ENCODE results near the gene OR52N5. TPM values are rescaled to one million over a fixed set of nuclear protein-coding genes. Genes with fewer than 3 reads are reported as not detected.

OR52N5 gene
- total RNA-seq, 5 donors from 2014 or later (not counting 1 experiment from before 2014, with no cell fraction given), result not detected

DNA sequence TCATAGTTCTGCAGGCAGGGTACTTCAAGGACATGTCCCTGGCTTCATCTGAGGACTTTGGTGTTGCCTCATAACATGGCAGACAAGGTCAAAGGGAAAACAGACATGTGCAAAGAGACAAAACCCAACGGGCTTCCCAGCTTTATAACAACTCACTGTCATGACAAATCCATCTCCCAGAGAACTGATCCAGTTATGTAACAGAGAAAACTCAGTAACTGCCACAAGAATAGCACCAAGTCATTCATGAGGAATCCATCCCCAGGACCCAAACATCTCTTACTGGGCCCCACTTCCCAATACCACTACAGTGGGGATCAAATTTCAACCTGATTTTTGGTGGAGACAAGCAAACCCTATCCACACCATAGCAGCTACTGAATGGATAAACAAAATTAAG is 16.1 kb downstream of the OR52N5 start:
- Mint-ChIP-seq H3K4me3 (no peak overlapping the region), H3K27ac (no peak overlapping the region), H3K9me3 (no peaks in the 10 kb centered on the region), H3K27me3 (peaks cover 0 to 7% of the 10 kb centered on the region in 2 donors), H3K4me1 (no peaks in the 10 kb centered on the region), H3K36me3 (no peaks in the 10 kb centered on the region)
- POLR2A ChIA-PET, result no interaction called here
- CTCF ChIA-PET, result no interaction called here
- Histone ChIP-seq H3K27me3 (replicated peaks in 1 of 2; ENCODE audit: control insufficient read depth in 2 of 2, extremely low read depth in 1 of 2, insufficient read depth in 2 of 2, low read length in 1 of 2) (no peaks in the 10 kb centered on the region), H3K27ac (ENCODE audit: low read length) (no peak overlapping the region), H3K9me3 (no peaks in the 10 kb centered on the region), H3K36me3 (ENCODE audit: control insufficient read depth in 2 of 2, extremely low read depth in 1 of 2, insufficient read depth in 1 of 2, low read length in 1 of 2) (no peaks in the 10 kb centered on the region), H3K4me3 (ENCODE audit: control insufficient read depth in 1 of 2, extremely low read depth in 1 of 2, low read length in 1 of 2) (no peak overlapping the region), H3K4me1 (ENCODE audit: control insufficient read depth in 1 of 2, extremely low read depth in 1 of 2, insufficient read depth in 2 of 2, low read length in 2 of 2) (no peaks in the 10 kb centered on the region)
- ATAC-seq (replicated peaks in 1 of 4) (no peak), DNase-seq (no peak)
- WGBS (ENCODE audit: insufficient coverage), result 43% methylated on average over 1 of the region's 1 CpG

GRCh38 chr11:5753943-5754342 is 29.2 kb downstream of the OR52N5 start, which contains the start of gene OR52N4:
Gene OR52N4 (plus strand): TSS chr11:5754243. CDS start chr11:5754741, 498 bp downstream.
- H3K36me3 Mint-ChIP-seq, result no peaks in the 10 kb centered on the region
- H3K4me1 Mint-ChIP-seq, result no peaks in the 10 kb centered on the region
- H3K27me3 ChIP-seq (replicated peaks in 1 of 2; ENCODE audit: control insufficient read depth in 2 of 2, extremely low read depth in 1 of 2, insufficient read depth in 2 of 2, low read length in 1 of 2), result no peaks in the 10 kb centered on the region
- H3K4me1 ChIP-seq (ENCODE audit: control insufficient read depth in 1 of 2, extremely low read depth in 1 of 2, insufficient read depth in 2 of 2, low read length in 2 of 2), result no peaks in the 10 kb centered on the region
- H3K36me3 ChIP-seq (ENCODE audit: control insufficient read depth in 2 of 2, extremely low read depth in 1 of 2, insufficient read depth in 1 of 2, low read length in 1 of 2), result no peaks in the 10 kb centered on the region
- no peaks in the 10 kb centered on the region for H3K9me3 Mint-ChIP-seq
- peaks cover 0 to 3% of the 10 kb centered on the region in 2 donors for H3K27me3 Mint-ChIP-seq
- ChIA-PET CTCF (no interaction called here), POLR2A (no interaction called here)
- no CpG with 5 or more reads among the region's 1 CpG for WGBS (ENCODE audit: insufficient coverage)
- no peak within 1 kb of the TSS for H3K27ac ChIP-seq (ENCODE audit: low read length)
- no peak within 1 kb of the TSS for H3K4me3 ChIP-seq (ENCODE audit: control insufficient read depth in 1 of 2, extremely low read depth in 1 of 2, low read length in 1 of 2)
- DNase-seq (no peak), ATAC-seq (replicated peaks in 1 of 4) (no peak)
- no peaks in the 10 kb centered on the region for H3K9me3 ChIP-seq
- H3K27ac Mint-ChIP-seq, result no peak within 1 kb of the TSS
- no peak within 1 kb of the TSS for H3K4me3 Mint-ChIP-seq

DNA sequence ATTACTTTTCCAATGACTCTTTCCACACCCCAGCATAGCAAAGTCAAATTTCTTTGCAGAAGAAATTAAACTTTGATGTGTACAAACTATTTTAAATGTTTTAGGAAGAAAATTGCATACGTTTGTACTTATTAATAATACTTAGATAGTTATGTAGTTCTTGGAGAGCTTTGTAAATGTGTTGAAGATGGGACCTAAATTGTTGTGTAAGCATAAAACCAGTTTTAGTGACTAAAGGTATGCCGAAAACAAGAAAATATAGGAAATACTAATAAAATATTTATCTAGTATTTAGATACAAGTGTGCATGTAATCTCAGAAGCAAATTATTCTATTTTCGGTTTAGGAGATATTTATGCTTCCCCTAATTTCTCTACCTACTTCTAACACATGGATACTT is 33.3 kb downstream of the OR52N5 start:
- DNase-seq (no peak), ATAC-seq (replicated peaks in 1 of 4) (no peak)
- Histone ChIP-seq H3K4me3 (ENCODE audit: control insufficient read depth in 1 of 2, extremely low read depth in 1 of 2, low read length in 1 of 2) (no peak overlapping the region), H3K4me1 (ENCODE audit: control insufficient read depth in 1 of 2, extremely low read depth in 1 of 2, insufficient read depth in 2 of 2, low read length in 2 of 2) (no peaks in the 10 kb centered on the region), H3K9me3 (no peaks in the 10 kb centered on the region), H3K36me3 (ENCODE audit: control insufficient read depth in 2 of 2, extremely low read depth in 1 of 2, insufficient read depth in 1 of 2, low read length in 1 of 2) (no peaks in the 10 kb centered on the region), H3K27me3 (replicated peaks in 1 of 2; ENCODE audit: control insufficient read depth in 2 of 2, extremely low read depth in 1 of 2, insufficient read depth in 2 of 2, low read length in 1 of 2) (no peaks in the 10 kb centered on the region), H3K27ac (ENCODE audit: low read length) (no peak overlapping the region)
- peaks cover 0 to 2% (median 0%) of the 10 kb centered on the region in 3 donors for H3K9me3 Mint-ChIP-seq
- no peaks in the 10 kb centered on the region for H3K4me1 Mint-ChIP-seq
- no peaks in the 10 kb centered on the region for H3K27me3 Mint-ChIP-seq
- H3K27ac Mint-ChIP-seq, result no peak overlapping the region
- no peaks in the 10 kb centered on the region for H3K36me3 Mint-ChIP-seq
- ChIA-PET POLR2A (no interaction called here), CTCF (no interaction called here)
- H3K4me3 Mint-ChIP-seq, result no peak overlapping the region
- WGBS (ENCODE audit: insufficient coverage), result no CpG with 5 or more reads among the region's 3 CpGs

GRCh38 chr11:5746614-5747013 is 36.5 kb downstream of the OR52N5 start:
- DNase-seq (no peak), ATAC-seq (replicated peaks in 1 of 4) (no peak)
- H3K36me3 ChIP-seq (ENCODE audit: control insufficient read depth in 2 of 2, extremely low read depth in 1 of 2, insufficient read depth in 1 of 2, low read length in 1 of 2), result no peaks in the 10 kb centered on the region
- Mint-ChIP-seq H3K9me3 (peaks cover 13 to 26% (median 24%) of the 10 kb centered on the region in 3 donors), H3K27ac (no peak overlapping the region), H3K4me1 (no peaks in the 10 kb centered on the region), H3K4me3 (no peak overlapping the region), H3K36me3 (peaks cover 15% of the 10 kb centered on the region), H3K27me3 (peaks cover 2 to 8% of the 10 kb centered on the region in 2 donors)
- H3K4me1 ChIP-seq (ENCODE audit: control insufficient read depth in 1 of 2, extremely low read depth in 1 of 2, insufficient read depth in 2 of 2, low read length in 2 of 2), result no peaks in the 10 kb centered on the region
- ChIA-PET POLR2A (no interaction called here), CTCF (no interaction called here)
- H3K9me3 ChIP-seq, result no peaks in the 10 kb centered on the region
- H3K4me3 ChIP-seq (ENCODE audit: control insufficient read depth in 1 of 2, extremely low read depth in 1 of 2, low read length in 1 of 2), result no peak overlapping the region
- no peak overlapping the region for H3K27ac ChIP-seq (ENCODE audit: low read length)
- WGBS (ENCODE audit: insufficient coverage), result no CpG with 5 or more reads among the region's 3 CpGs
- H3K27me3 ChIP-seq (replicated peaks in 1 of 2; ENCODE audit: control insufficient read depth in 2 of 2, extremely low read depth in 1 of 2, insufficient read depth in 2 of 2, low read length in 1 of 2), result no peaks in the 10 kb centered on the region

DNA sequence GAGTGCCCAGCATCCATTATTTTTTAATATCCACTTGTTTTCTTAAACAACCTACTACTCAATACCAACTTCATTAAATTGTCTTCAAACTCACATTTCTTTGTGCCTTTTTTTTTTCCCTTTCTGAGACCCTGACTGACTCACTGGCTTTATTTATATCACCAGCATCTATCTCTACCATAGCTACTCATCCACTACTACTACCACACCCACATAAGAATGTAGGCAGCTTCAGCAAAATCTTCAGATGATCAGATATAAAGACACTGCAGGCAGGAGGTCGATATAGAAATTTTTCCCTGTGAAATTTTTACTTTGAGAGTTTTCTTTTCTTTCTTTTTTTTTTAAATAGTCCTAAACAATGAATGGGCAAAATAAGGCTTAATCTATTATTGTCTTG is 44.7 kb downstream of the OR52N5 start:
- POLR2A ChIA-PET, result no interaction called here
- H3K4me1 ChIP-seq (ENCODE audit: control insufficient read depth in 1 of 2, extremely low read depth in 1 of 2, insufficient read depth in 2 of 2, low read length in 2 of 2), result no peaks in the 10 kb centered on the region
- Mint-ChIP-seq H3K27ac (no peak overlapping the region), H3K9me3 (peaks cover 26 to 33% (median 31%) of the 10 kb centered on the region in 3 donors), H3K27me3 (peaks cover 12 to 16% of the 10 kb centered on the region in 2 donors), H3K36me3 (peaks cover 48% of the 10 kb centered on the region), H3K4me3 (no peak overlapping the region), H3K4me1 (no peaks in the 10 kb centered on the region)
- H3K36me3 ChIP-seq (ENCODE audit: control insufficient read depth in 2 of 2, extremely low read depth in 1 of 2, insufficient read depth in 1 of 2, low read length in 1 of 2), result no peaks in the 10 kb centered on the region
- ATAC-seq (replicated peaks in 1 of 4), result no peak
- WGBS (ENCODE audit: insufficient coverage), result no CpG with 5 or more reads among the region's 1 CpG
- H3K27me3 ChIP-seq (replicated peaks in 1 of 2; ENCODE audit: control insufficient read depth in 2 of 2, extremely low read depth in 1 of 2, insufficient read depth in 2 of 2, low read length in 1 of 2), result no peaks in the 10 kb centered on the region
- DNase-seq, result no peak
- H3K27ac ChIP-seq (ENCODE audit: low read length), result no peak overlapping the region
- no peaks in the 10 kb centered on the region for H3K9me3 ChIP-seq
- H3K4me3 ChIP-seq (ENCODE audit: control insufficient read depth in 1 of 2, extremely low read depth in 1 of 2, low read length in 1 of 2), result no peak overlapping the region
- CTCF ChIA-PET, result interaction anchor here in 1 of 2 donors (0.7 kb wide), 1 partner anchor 59 kb away, joined by 3 read pairs; no protein-coding TSS in a partner anchor

DNA sequence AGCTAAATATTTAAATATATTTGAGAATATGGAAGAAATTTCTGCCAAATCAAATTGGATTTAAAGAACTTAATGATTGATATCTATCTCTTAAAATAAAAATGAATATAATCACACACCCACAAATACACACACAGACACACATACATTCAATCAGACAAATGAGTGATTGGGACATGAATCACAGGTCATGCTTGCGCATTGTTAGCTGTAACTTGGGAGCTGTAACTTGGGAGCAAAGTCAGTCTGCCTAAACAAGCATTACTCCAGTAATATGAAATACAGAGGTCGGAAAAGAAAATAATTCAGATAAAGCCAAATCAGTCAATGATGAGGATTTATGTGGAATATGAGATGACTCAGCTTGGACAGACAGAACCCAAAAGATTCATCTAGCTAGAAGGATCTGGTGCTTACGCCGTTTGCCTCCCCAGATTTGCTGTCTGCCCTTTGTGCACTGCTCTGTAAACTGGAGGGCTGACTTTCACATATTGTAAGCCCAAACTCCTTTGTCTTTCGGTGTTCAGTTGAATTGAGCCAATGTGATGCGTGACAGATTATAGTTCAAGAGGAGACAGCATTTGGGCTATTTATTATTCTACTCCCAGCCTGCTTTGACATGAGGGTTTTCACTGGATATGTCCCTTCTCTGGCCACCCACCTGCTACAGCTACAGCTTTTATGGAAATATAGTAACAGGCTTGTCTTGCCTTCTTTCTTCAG is 45.3 kb downstream of the OR52N5 start:
- WGBS (ENCODE audit: insufficient coverage), result no CpG with 5 or more reads among the region's 6 CpGs
- Histone ChIP-seq H3K27me3 (replicated peaks in 1 of 2; ENCODE audit: control insufficient read depth in 2 of 2, extremely low read depth in 1 of 2, insufficient read depth in 2 of 2, low read length in 1 of 2) (no peaks in the 10 kb centered on the region), H3K4me3 (ENCODE audit: control insufficient read depth in 1 of 2, extremely low read depth in 1 of 2, low read length in 1 of 2) (no peak overlapping the region), H3K27ac (ENCODE audit: low read length) (no peak overlapping the region), H3K4me1 (ENCODE audit: control insufficient read depth in 1 of 2, extremely low read depth in 1 of 2, insufficient read depth in 2 of 2, low read length in 2 of 2) (no peaks in the 10 kb centered on the region), H3K36me3 (ENCODE audit: control insufficient read depth in 2 of 2, extremely low read depth in 1 of 2, insufficient read depth in 1 of 2, low read length in 1 of 2) (no peaks in the 10 kb centered on the region), H3K9me3 (no peaks in the 10 kb centered on the region)
- H3K4me1 Mint-ChIP-seq, result no peaks in the 10 kb centered on the region
- H3K4me3 Mint-ChIP-seq, result no peak overlapping the region
- DNase-seq (no peak), ATAC-seq (replicated peaks in 1 of 4) (no peak)
- CTCF ChIA-PET, result no interaction called here
- no peak overlapping the region for H3K27ac Mint-ChIP-seq
- H3K9me3 Mint-ChIP-seq, result peaks cover 21 to 30% (median 28%) of the 10 kb centered on the region in 3 donors
- POLR2A ChIA-PET, result no interaction called here
- peaks cover 12 to 15% of the 10 kb centered on the region in 2 donors for H3K27me3 Mint-ChIP-seq
- peaks cover 48% of the 10 kb centered on the region for H3K36me3 Mint-ChIP-seq

Measured in T-cell (primary cell).